ENCODE results near the gene SMIM11.

Gene SMIM11

GRCh38 chr21:34343838-34344381 is 31.4 kb upstream of the SMIM11 start:
- DNase-seq (ENCODE audit: extremely low spot score) = no peak
- ChIA-PET POLR2A (no interaction called here), CTCF (interaction anchor here (1.0 to 16.5 kb wide), 4 partner anchors 9 to 425 kb away, joined by 3 to 368 read pairs (median 34); partner anchors contain the start of gene ATP5PO)
- TF ChIP-seq CTCF (IDR thresholded peaks at IDR 0.05; ENCODE audit: control extremely low read depth, extremely low read depth, low read depth, missing control alignments) = no peak

DNA sequence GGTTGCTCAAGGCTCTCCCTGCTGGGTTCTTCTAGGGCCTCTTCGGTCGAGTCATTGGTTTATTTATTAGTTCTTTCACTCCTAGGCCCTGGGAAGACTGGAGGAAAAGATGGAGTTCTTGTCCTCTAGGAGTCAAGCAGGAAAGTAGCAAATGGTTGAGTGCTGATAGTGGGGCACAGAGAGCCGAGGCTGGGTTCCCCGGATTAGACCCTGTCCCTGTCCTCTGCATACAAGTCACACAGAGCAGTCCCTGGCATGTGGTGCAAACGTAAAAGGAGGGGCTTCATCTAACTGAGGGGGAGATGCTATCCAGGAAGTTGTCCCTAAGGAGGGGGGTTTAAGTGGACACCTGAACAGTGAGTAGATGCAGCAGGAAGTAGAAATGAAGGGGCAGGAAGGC is 30.7 kb upstream of the SMIM11 start:
- no peak for TF ChIP-seq CTCF (IDR thresholded peaks at IDR 0.05; ENCODE audit: control extremely low read depth, extremely low read depth, low read depth, missing control alignments)
- ChIA-PET CTCF (interaction anchor here (1.2 to 16.5 kb wide), 3 partner anchors 9 to 426 kb away, joined by 3 to 368 read pairs (median 64); partner anchors contain the start of gene ATP5PO), POLR2A (no interaction called here)
- DNase-seq (ENCODE audit: extremely low spot score) = no peak

DNA sequence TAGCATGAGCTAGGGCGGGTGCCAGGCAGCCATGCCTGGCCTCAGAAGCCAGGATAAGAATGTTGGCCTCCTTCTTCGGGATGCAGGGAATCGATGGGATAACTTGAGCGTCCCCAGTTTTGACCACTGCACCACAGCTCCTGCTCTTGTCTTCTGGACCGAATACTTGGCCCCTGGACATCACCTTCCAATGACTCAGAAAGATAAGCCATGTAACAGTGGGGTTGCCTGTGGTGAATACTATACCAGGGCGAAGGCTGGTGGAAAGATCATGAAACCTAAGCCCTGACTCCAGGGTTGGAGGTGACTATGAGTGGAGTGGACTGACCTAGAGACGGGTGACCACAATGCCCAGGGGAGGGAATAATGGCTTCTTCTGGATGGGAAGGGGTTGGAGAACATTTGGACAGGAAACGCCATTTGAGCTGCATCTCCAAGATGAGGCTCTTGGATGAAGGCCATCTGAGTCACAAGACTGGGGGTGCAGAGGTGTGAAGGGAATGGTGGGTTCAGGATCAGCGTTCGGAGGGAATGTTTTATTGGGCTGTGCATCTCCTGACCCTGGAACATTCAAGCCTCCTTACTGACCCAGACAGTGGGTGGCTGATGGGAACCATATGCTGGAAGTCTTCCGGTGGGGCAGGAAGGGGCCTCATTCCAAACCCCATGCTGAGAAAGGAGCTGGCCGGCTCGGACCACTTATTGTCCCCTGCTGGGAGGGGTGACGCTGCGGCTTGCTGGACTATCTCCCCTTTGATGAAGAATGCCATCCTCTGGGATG is 30.0 kb upstream of the SMIM11 start:
- ChIA-PET POLR2A (no interaction called here), CTCF (interaction anchor here (1.8 to 16.5 kb wide), 4 partner anchors 9 to 427 kb away, joined by 5 to 368 read pairs (median 40); partner anchors contain the start of gene ATP5PO)
- TF ChIP-seq CTCF (IDR thresholded peaks at IDR 0.05; ENCODE audit: control extremely low read depth, extremely low read depth, low read depth, missing control alignments) = no peak
- DNase-seq (ENCODE audit: extremely low spot score) = no peak

- POLR2A ChIA-PET = no interaction called here
- no peak for TF ChIP-seq CTCF (IDR thresholded peaks at IDR 0.05; ENCODE audit: control extremely low read depth, extremely low read depth, low read depth, missing control alignments)
- CTCF ChIA-PET = interaction anchor here (1.8 to 16.5 kb wide), 4 partner anchors 9 to 427 kb away, joined by 5 to 368 read pairs (median 40); partner anchors contain the start of gene ATP5PO
- DNase-seq (ENCODE audit: extremely low spot score) = no peak
Measured at GRCh38 chr21:34345892-34346291, 29.4 kb upstream of the SMIM11 start.

DNA sequence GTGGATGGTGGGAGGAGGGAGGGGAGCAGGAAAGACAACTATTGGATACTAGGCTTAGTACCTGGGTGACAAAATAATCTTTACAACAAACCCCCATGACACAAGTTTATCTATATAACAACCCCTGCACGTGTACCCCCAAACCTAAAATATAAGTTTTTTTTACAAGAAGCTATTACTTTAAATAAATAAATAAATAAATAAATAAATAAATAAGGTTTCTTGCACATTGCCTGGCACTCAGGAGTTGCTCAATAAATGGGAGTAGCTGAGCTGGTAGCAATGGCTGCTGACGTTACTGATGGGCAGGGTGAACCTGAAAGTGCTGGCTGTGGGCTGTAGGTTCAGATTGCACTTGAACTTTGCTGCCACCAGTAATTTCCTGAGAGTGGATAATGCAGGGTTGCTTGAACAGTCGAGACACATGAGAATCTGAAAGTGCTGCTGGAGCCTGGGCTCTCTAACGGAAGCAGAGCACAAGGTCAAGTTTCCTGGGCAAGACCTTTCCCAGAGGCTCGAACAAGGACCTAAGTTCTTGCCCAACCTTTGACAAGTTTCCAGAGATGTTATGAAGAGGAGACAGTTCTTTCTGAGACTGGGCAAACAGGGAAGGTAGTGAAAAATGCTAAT is 26.3 kb upstream of the SMIM11 start:
- ChIA-PET CTCF (interaction anchor here (1.3 to 16.5 kb wide), 14 partner anchors 8 to 613 kb away, joined by 3 to 368 read pairs (median 8); partner anchors contain the start of gene ATP5PO), POLR2A (no interaction called here)
- no peak for TF ChIP-seq CTCF (IDR thresholded peaks at IDR 0.05; ENCODE audit: control extremely low read depth, extremely low read depth, low read depth, missing control alignments)
- no peak for DNase-seq (ENCODE audit: extremely low spot score)

GRCh38 chr21:34351786-34352241 is 23.5 kb upstream of the SMIM11 start:
- TF ChIP-seq CTCF (IDR thresholded peaks at IDR 0.05; ENCODE audit: control extremely low read depth, extremely low read depth, low read depth, missing control alignments) = peak; percentile 53
- CTCF ChIA-PET = interaction anchor here (0.7 to 16.5 kb wide), 6 partner anchors 9 to 433 kb away, joined by 3 to 368 read pairs (median 4); partner anchors contain the start of gene ATP5PO
- POLR2A ChIA-PET = no interaction called here
- DNase-seq (ENCODE audit: extremely low spot score) = peak; percentile 69

Data from GM10248 (cell line).